HCT116 (cell line): ENCODE measurements around the gene FLT3. TPM values are rescaled to one million over a fixed set of nuclear protein-coding genes. Genes with fewer than 3 reads are reported as not detected.

Experiments used
- ATAC-seq: fragments of 200-7000 bp; cut with Tn5 transposase; 2 replicates; pipeline ENCODE4 v1.9.1; 2020; ENCODE audit warnings: mild to moderate bottlenecking, moderate library complexity
- BruUV-seq: library from RNA; stranded (reverse); fragments of 400-500 nt; replicated peaks from 2 replicates; lab custom pipeline; 2021; lab: Mats Ljungman, UMichigan
- CTCF ChIA-PET: fragments of 300-600 bp; sonication (Branson Sonifier 250); formaldehyde crosslinking; loops from one replicate; lab custom pipeline; 2021; ENCODE audit warnings: antibody characterized with exemption; lab: Charles Lee
- POLR2A ChIA-PET: fragments of 300-600, 350-600 bp; sonication (Branson Sonifier 250); formaldehyde crosslinking; loops from one replicate; lab custom pipeline; 2021; ENCODE audit warnings: antibody characterized with exemption; lab: Charles Lee
- RAD21 ChIA-PET, 2 experiments: fragments of 300-600 bp; sonication (Branson Sonifier 250); formaldehyde crosslinking; loops; one replicate each; lab custom pipeline; 2023; ENCODE audit warnings: low total read pairs in 2 of 2; ENCODE audit not compliant: uncharacterized antibody in 2 of 2, unreplicated experiment in 2 of 2, low non-redundant PET in 1 of 2; lab: Charles Lee
- DNase-seq: peaks from one replicate; pipeline ENCODE4 v3.0.0-alpha.2; 2010; ENCODE audit warnings: low read depth, low spot score
- H2AFZ ChIP-seq: fragments of 200-600 bp; shearing (Covaris generic), sonication (generic); 2 replicates; pipeline ENCODE4 v1.6.1; 2017; ENCODE audit warnings: low read depth, mixed run types, mixed read lengths, antibody characterized with exemption, low read length; ENCODE audit not compliant: poor library complexity, severe bottlenecking
- H3K27ac ChIP-seq: 2 replicates; pipeline ENCODE4 v1.5.1; 2012; ENCODE audit warnings: low read depth, low read length
- H3K27me3 ChIP-seq: fragments of 200-600 bp; sonication (generic); 2 replicates; pipeline ENCODE4 v1.6.1; 2016; ENCODE audit warnings: mixed run types, low read length, mixed read lengths; ENCODE audit not compliant: insufficient read depth
- H3K36me3 ChIP-seq, 2 experiments: fragments of 200-500 bp in 1 of 2; fragments of 200-600 bp in 1 of 2; sonication (Bioruptor generic) in 1 of 2; sonication (generic) in 1 of 2; 2 replicates each; pipeline versions ENCODE4 v1.5.1 to v1.6.1; 2014 to 2016; ENCODE audit warnings: low read length in 2 of 2, inconsistent platforms in 1 of 2, mixed read lengths in 1 of 2, mixed run types in 1 of 2; ENCODE audit not compliant: insufficient read depth in 2 of 2, control insufficient read depth in 1 of 2
- H3K4me1 ChIP-seq, 2 experiments: fragments of 200-600 bp in 1 of 2; sonication (generic) in 1 of 2; 2 replicates each; pipeline versions ENCODE4 v1.5.1 to v1.6.1; 2012 to 2017; ENCODE audit warnings: low read length in 2 of 2, inconsistent platforms in 1 of 2, mild to moderate bottlenecking in 1 of 2, mixed read lengths in 1 of 2, mixed run types in 1 of 2, moderate library complexity in 1 of 2; ENCODE audit not compliant: insufficient read depth in 2 of 2, control insufficient read depth in 1 of 2
- H3K4me2 ChIP-seq: fragments of 200-600 bp; sonication (generic); 2 replicates; pipeline ENCODE4 v1.6.1; 2017; ENCODE audit warnings: mixed run types, low read length, mixed read lengths
- H3K4me3 ChIP-seq, 2 experiments: fragments of 200-600 bp in 1 of 2; sonication (generic) in 1 of 2; replicated peaks in 1 of 2; 2 replicates each; pipeline ENCODE4 v1.5.1; 2011 to 2016; ENCODE audit warnings: low read length in 2 of 2, control low read depth in 1 of 2, low read depth in 1 of 2, mild to moderate bottlenecking in 1 of 2, mixed read lengths in 1 of 2, mixed run types in 1 of 2
- H3K79me2 ChIP-seq: fragments of 200-600 bp; sonication (generic); 2 replicates; pipeline ENCODE4 v1.6.1; 2017; ENCODE audit warnings: mild to moderate bottlenecking, mixed run types, low read length, moderate library complexity, mixed read lengths; ENCODE audit not compliant: insufficient read depth
- H3K9ac ChIP-seq: fragments of 200-600 bp; sonication (generic); 2 replicates; pipeline ENCODE4 v1.6.1; 2016; ENCODE audit warnings: low read length, mixed read lengths
- H3K9me2 ChIP-seq: fragments of 200-600 bp; sonication (generic), shearing (Covaris generic); 2 replicates; pipeline ENCODE4 v1.6.1; 2017; ENCODE audit warnings: mixed run types, mild to moderate bottlenecking, moderate library complexity; ENCODE audit not compliant: insufficient read depth
- H3K9me3 ChIP-seq, 2 experiments: fragments of 200-500 bp in 1 of 2; fragments of 200-600 bp in 1 of 2; sonication (Bioruptor generic) in 1 of 2; sonication (generic) in 1 of 2; 2 replicates each; pipeline ENCODE4 v1.6.1; 2014 to 2017; ENCODE audit warnings: low read length in 2 of 2, mixed read lengths in 2 of 2, inconsistent platforms in 1 of 2, low read depth in 1 of 2, mild to moderate bottlenecking in 1 of 2, mixed run types in 1 of 2, moderate library complexity in 1 of 2; ENCODE audit not compliant: control insufficient read depth in 1 of 2, insufficient read depth in 1 of 2
- H4K20me1 ChIP-seq: fragments of 200-600 bp; sonication (generic), shearing (Covaris generic); 2 replicates; pipeline ENCODE4 v1.6.1; 2017; ENCODE audit warnings: mixed run types, mild to moderate bottlenecking, moderate library complexity; ENCODE audit not compliant: insufficient read depth
- ATF3 ChIP-seq: IDR thresholded peaks from 2 replicates; pipeline ENCODE4 v1.6.1; 2012
- CBX3 ChIP-seq: IDR thresholded peaks from 2 replicates; pipeline ENCODE4 v1.6.1; 2012; ENCODE audit warnings: low read depth
- CTCF ChIP-seq, 3 experiments: fragments of 200-600 bp in 1 of 3; sonication (generic) in 1 of 3; IDR thresholded peaks in 2 of 3; conservative IDR thresholded peaks in 1 of 3; 2 replicates each; pipeline ENCODE4 v1.5.1; 2012 to 2017; ENCODE audit warnings: low read depth in 2 of 3, low read length in 2 of 3, antibody characterized with exemption in 1 of 3, borderline replicate concordance in 1 of 3, control low read depth in 1 of 3, mild to moderate bottlenecking in 1 of 3, mixed read lengths in 1 of 3, mixed run types in 1 of 3, moderate library complexity in 1 of 3; ENCODE audit not compliant: insufficient read depth in 1 of 3
- EGR1 ChIP-seq: IDR thresholded peaks from 2 replicates; pipeline ENCODE4 v1.6.1; 2012; ENCODE audit warnings: low read depth
- ELF1 ChIP-seq: IDR thresholded peaks from 2 replicates; pipeline ENCODE4 v1.6.1; 2012; ENCODE audit warnings: low read depth, borderline replicate concordance
- EZH2phosphoT487 ChIP-seq: fragments of 200-600 bp; IDR thresholded peaks from 2 replicates; pipeline ENCODE4 v1.6.1; 2018; ENCODE audit warnings: antibody characterized with exemption, borderline replicate concordance
- FOSL1 ChIP-seq: IDR thresholded peaks from 2 replicates; pipeline ENCODE4 v1.6.1; 2012; ENCODE audit warnings: low read depth
- POLR2A ChIP-seq: IDR thresholded peaks from 2 replicates; pipeline ENCODE4 v1.7.0; 2011; ENCODE audit warnings: borderline replicate concordance; ENCODE audit not compliant: insufficient read depth, insufficient read length; ENCODE audit errors: extremely low read depth
- RAD21 ChIP-seq: IDR thresholded peaks from 2 replicates; pipeline ENCODE4 v1.6.1; 2012; ENCODE audit warnings: low read depth, mild to moderate bottlenecking
- SIN3A ChIP-seq: IDR thresholded peaks from 2 replicates; pipeline ENCODE4 v1.6.1; 2012; ENCODE audit warnings: low read depth
- SRF ChIP-seq: IDR thresholded peaks from 2 replicates; pipeline ENCODE4 v1.6.1; 2012; ENCODE audit warnings: low read depth
- YY1 ChIP-seq: IDR thresholded peaks from 2 replicates; pipeline ENCODE4 v1.6.1; 2011; ENCODE audit warnings: low read length, low read depth, moderate library complexity, mild to moderate bottlenecking; ENCODE audit not compliant: insufficient replicate concordance; ENCODE audit errors: extremely low read depth
- ZFX ChIP-seq: fragments of 450-650 bp; IDR thresholded peaks from 2 replicates; pipeline ENCODE4 v1.6.1; 2017
- ZNF274 ChIP-seq: fragments of 200-500 bp; sonication (Bioruptor generic); IDR thresholded peaks from 2 replicates; pipeline ENCODE4 v1.6.1; 2014; ENCODE audit warnings: mild to moderate bottlenecking, low read depth, low read length, inconsistent platforms
- intact Hi-C: fragments of 100-400 bp; cut with micrococcal nuclease; formaldehyde crosslinking; loops from 2 replicates; pipeline ENCODE4 v1.10.0; 2022
- total RNA-seq: library from RNA; stranded (reverse); gene quantifications from one replicate; pipeline ENCODE4 v1.2.1, GENCODE V29; 2021; ENCODE audit not compliant: unreplicated experiment

The FLT3 gene
- total RNA-seq, 1 experiment from 2014 or later, result 0.17 TPM

DNA sequence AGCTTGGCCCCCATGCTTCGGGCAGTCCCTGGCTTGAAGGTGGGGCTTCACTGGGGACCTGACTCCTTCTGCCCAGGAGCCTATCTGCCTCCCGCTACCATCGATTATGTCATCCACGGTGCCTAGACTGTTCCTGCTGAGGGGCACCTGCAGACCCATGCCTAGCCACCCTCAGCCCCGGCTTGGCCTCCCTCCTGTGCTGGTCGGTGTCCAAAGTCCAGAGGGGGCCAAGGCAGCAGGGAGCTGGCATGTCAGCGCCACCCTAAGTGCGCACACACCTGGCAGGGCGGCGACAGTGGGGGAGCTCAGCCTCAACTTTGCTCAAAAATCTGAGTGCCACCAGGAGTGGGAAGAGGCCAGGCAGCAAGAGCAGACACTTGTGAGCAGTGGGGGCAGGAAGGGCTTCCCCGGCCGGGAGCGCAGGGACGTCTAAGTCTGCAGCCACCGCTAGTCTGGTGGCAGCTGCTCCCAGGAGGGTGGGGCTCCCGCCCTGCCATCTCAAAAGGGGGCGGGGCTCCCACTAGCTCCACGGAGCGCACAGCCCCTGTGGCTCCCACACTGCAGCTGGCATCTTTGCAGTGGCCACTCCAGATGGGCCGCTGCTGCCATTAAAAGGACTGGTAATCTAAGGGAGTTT, 98.4 kb downstream of the FLT3 start:
- ChIA-PET CTCF (no interaction called here), POLR2A (no interaction called here)

More for the DNA sequence above, 98.4 kb downstream of the FLT3 start:
- Histone ChIP-seq H4K20me1 (no peaks in the 10 kb centered on the region), H2AFZ (no peak overlapping the region), H3K36me3 (no peaks in the 10 kb centered on the region), H3K9me2 (no peaks in the 10 kb centered on the region), H3K9ac (no peak overlapping the region), H3K4me1 (peaks cover 0 to 9% of the 10 kb centered on the region in 2 experiments; a peak in 2 of 4 replicates), H3K4me3 (no peak overlapping the region), H3K27ac (no peak overlapping the region), H3K9me3 (no peaks in the 10 kb centered on the region), H3K27me3 (no peaks in the 10 kb centered on the region), H3K4me2 (no peak overlapping the region), H3K79me2 (no peaks in the 10 kb centered on the region)
- no TSS peak for BruUV-seq
- DNase-seq, result no peak
- intact Hi-C loops, result no loop called here
- no peak for TF ChIP-seq RAD21
- TF ChIP-seq EGR1, result no peak
- no peak for TF ChIP-seq YY1
- TF ChIP-seq EZH2phosphoT487, result no peak
- TF ChIP-seq SIN3A, result no peak
- TF ChIP-seq FOSL1, result no peak
- no peak for TF ChIP-seq ZNF274
- no peak for TF ChIP-seq ATF3
- no peak for TF ChIP-seq ZFX
- no peak for TF ChIP-seq POLR2A
- TF ChIP-seq SRF, result no peak
- no peak for TF ChIP-seq CBX3
- no peak for TF ChIP-seq CTCF (IDR thresholded peaks at IDR 0.05 in 2 of 3, conservative IDR thresholded peaks at IDR 0.05 in 1 of 3; ENCODE audit: borderline replicate concordance in 1 of 3, insufficient read depth in 1 of 3, low read depth in 2 of 3, low read length in 2 of 3)
- no peak for TF ChIP-seq ELF1
- peak; percentile 48; the same call in 1 of the 2 replicates for ATAC-seq
- RAD21 ChIA-PET, result no interaction called here
